HG02970 (cell line): ENCODE measurements around the gene IKZF3.

Source experiments
- ATAC-seq: cut with Tn5 transposase; IDR thresholded peaks from one replicate; pipeline ENCODE4 v1.9.1; 2021; ENCODE audit warnings: mild to moderate bottlenecking, moderate library complexity, moderate number of reproducible peaks; ENCODE audit not compliant: unreplicated experiment, low FRiP score

The IKZF3 gene

DNA sequence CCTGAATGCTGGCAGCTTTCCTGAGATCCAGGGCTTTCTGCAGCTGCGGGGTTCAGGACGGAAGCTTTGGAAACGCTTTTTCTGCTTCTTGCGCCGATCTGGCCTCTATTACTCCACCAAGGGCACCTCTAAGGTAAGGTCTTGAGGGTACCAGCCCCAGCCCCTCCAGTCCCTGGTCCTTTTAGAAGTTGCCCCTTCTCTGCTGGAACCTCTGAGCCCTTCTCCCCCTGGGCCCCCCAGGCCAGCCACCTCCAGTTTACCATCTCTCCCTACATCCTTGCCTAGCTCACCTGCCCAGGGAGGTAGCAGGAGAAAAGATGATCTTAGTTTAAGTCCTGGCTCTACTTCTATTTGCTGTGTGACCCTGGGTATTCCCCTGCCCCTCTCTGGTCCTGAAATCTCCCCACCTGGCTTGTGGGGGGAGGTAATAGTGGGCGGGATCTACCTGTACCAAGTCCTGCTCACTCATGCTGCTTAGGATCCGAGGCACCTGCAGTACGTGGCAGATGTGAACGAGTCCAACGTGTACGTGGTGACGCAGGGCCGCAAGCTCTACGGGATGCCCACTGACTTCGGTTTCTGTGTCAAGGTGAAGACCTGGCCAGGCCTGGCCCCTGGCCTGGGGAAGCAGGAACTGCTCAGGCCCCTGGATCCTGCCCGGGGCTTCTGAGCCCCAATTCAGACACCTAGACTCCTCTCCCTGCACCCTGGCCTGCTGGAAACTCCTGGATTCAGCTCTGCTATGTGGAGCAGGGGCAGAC, 119.9 kb downstream of the IKZF3 start:
- no peak for ATAC-seq

DNA sequence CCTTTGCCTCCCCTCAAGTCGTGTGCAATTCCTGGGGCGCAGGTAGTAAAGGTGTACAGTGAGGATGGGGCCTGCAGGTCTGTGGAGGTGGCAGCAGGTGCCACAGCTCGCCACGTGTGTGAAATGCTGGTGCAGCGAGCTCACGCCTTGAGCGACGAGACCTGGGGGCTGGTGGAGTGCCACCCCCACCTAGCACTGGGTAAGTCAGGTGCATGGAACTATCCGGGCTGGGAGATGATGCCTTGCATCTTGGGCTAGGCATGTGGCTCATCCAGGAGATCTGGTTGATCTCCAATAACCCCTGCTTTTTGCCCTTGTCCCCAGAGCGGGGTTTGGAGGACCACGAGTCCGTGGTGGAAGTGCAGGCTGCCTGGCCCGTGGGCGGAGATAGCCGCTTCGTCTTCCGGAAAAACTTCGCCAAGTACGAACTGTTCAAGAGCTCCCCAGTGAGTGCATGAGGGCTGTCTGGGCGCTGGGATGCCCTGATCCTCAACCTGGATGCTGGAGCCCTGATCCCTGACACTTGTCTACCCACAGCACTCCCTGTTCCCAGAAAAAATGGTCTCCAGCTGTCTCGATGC, 121.2 kb downstream of the IKZF3 start:
- ATAC-seq, result no peak

DNA sequence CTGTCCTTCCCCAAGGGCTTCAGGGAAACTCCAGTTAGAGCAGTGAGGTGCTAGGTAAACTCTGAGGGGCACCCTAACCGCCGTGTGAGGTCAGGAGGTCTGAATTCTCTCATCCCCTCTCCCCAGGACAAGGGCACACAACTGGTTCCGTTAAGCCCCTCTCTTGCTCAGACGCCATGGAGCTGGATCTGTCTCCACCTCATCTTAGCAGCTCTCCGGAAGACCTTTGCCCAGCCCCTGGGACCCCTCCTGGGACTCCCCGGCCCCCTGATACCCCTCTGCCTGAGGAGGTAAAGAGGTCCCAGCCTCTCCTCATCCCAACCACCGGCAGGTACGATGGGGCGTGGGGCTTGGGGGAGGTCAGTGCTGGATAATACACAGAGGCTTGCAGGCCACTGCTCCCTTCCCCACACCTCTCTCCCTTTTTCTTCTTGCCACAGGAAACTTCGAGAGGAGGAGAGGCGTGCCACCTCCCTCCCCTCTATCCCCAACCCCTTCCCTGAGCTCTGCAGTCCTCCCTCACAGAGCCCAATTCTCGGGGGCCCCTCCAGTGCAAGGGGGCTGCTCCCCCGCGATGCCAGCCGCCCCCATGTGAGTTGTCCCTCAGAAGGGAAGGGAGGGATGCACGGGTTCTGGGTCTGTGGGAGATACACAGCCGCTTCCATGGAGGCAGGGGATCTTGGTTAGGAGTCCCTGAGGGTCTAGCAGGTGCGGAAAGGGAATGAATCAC, 121.8 kb downstream of the IKZF3 start:
- no peak for ATAC-seq

DNA sequence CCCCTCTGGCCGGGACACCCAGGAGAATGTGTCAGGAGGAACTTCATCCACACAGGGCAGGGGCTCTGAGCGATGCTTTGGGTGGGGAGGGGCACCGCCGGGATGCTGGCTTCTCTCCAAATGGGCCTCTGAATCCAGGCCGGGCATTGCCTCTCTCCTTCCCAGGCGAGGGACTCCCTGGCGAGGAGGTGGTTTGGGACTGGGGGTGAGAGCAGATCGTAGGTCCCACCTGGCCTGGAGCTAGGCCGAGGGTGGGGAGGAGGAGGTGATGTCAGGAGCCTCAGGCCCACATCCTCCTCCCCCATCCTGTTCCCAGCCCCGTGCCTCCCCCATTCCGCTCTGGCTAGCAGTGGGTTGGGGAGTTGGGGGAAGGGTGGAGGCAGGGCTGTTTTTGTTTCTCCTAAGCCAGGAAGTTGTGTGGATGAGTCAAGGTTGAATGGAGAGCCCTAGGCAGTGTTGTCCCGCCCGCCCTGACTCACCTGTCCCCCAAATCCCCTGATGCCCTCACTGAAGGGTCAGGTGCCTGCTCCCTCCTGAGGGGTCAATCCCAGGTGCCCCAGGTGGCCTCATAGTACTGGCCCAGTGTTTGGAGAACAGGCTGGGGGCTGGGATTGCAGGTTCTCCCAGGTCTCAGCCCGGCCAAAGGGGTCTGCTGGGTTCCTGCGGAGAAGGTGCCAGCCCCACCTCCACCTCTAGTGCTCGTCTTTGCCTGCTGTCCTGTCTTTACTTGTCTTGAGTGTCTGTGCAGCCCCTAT, 123.6 kb downstream of the IKZF3 start:
- no peak for ATAC-seq

DNA sequence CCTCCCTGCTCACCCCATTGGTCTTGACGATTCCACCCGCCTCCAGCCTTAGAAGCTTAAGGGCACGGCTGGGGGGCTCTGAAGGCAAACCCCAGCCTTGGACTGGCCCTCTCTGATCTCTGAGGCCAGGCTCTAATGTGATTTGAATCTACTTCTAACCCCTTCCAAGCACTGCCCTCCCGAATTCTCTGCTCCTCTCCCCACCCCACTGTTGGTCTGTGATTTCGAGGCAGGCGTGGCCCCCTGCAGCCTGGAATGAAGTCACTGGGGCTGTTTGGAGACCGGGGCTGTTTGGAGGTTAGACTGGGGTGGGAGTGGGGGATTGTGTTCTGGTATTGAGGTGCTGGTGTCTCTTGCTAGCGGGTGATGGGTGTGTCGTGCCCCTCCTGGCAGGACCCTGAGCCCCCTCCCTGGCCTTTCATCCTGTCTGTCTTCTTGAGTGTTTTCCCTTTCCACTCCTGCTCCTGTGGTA, 124.2 kb downstream of the IKZF3 start:
- ATAC-seq, result no peak

DNA sequence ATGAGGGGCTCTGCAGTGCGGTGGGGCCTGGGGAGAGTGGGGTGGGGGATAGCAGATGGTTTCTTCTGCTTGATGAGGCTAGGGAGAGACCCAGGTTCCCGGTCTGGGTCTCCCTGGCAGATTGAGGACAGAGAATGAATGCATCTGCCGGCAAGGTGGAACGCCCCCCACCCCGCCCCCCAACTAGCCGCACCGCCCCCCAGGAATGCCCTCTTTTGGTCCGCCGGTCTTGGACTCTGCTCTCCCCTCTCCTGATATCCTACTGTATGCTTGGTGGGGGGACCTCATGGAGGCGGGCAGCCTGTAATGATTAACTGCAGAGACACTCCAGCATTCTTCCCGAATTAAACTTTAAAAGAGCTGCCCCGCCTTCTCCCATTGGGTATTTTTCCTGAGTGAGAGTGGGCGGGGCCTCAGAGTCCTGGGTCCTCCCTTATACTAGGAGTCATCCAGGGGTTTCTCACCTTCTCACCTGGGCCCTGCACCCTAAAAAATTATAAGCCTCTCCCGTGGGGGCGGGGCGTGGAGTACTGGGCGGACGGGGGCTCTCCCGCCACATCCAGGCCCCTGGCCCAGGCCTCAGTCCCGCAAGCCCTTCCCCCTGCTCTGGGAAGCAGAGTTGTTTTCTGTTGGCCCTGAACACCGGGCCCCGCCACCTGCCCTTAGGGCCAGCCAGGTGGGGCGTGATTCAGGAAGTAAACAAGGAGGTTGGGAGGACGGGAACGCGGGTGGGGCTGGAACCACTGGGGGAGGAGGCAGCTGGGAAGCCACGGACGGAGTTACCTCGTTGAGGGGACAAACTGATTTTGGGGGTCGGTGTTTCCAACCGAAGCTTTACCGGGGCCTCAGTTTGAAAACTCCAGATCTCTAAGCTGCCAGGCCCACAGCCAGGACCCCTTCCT, 124.9 kb downstream of the IKZF3 start:
- no peak for ATAC-seq

DNA sequence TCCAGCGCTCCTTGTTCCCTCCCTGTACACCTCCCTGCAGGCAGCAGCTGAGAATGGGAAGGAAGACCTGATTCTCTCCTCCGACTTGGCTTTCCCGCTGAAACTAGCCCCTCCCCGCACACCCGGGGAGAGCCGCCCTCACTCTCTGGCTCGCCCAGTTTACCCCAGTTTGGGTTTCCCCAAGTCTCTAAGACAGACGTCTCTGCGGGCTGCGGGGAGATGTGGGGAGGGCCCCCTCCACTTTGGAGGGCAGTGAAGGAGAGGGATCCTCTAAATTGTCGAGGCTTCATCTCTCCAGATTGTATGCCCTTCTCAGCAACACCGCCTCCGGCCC, 125.6 kb downstream of the IKZF3 start:
- ATAC-seq, result no peak

DNA sequence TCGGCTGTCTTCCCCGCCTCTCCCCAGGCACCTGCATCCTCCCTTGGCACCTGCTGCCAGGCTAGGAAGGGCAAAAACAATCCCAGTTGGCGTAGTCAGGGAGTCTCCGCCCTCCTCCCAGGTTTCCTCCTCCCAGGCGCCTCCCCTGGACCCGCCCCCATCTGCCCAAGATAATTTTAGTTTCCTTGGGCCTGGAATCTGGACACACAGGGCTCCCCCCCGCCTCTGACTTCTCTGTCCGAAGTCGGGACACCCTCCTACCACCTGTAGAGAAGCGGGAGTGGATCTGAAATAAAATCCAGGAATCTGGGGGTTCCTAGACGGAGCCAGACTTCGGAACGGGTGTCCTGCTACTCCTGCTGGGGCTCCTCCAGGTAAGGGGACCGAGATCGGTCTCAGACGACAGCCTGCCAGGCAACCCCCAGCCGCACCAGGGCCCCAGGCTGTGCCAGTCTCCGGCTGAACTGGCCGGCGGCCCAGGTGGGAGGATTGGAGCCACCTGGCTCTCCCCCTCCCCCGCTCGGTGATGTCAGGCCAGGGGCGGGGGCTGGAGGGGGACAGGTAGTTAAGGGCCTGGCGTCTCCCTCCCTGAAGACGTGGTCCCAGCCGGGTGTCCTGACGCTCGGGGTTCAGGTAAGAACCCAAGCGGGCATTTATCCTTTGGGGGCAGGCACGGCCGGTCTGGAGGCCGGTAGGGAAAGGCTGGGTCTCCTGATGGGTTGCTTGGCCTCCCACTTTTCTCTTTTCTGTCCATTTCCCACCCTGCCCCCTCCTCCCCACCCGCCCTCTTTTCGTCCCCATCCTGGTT, 126.1 kb downstream of the IKZF3 start, which contains the start of gene GRB7:
Gene GRB7 (plus strand): TSS at position 179 of the 808 bp plus-strand sequence. CDS start 4,364 bp downstream, outside the sequence.
- no peak for ATAC-seq

DNA sequence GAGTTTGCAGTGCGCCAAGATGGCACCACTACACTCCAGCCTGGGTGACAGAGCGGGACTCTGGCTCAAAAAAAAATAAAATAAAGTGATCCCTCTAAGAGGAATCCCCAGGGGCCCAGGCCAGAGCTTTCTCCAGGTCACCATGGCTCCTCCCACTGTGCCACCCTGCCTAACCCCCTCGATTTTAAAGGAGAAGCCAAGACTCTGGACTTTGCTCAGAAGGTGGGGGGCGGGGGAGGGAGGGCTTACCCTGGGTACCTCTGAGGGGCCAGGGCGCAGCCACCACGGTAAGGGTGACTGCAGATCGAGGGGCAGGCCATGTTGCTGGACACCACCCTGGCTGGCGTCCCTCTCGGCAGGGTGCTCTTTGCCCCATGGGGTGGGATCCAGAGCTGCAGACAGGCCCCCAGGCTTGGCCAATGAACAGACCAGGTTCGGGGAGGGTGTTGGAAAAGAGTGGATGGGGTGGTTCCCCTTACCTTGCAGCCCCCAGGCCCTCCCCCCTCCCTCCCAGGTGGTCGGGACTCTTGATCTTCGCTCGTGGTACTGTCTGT, 126.8 kb downstream of the IKZF3 start:
- ATAC-seq, result no peak

DNA sequence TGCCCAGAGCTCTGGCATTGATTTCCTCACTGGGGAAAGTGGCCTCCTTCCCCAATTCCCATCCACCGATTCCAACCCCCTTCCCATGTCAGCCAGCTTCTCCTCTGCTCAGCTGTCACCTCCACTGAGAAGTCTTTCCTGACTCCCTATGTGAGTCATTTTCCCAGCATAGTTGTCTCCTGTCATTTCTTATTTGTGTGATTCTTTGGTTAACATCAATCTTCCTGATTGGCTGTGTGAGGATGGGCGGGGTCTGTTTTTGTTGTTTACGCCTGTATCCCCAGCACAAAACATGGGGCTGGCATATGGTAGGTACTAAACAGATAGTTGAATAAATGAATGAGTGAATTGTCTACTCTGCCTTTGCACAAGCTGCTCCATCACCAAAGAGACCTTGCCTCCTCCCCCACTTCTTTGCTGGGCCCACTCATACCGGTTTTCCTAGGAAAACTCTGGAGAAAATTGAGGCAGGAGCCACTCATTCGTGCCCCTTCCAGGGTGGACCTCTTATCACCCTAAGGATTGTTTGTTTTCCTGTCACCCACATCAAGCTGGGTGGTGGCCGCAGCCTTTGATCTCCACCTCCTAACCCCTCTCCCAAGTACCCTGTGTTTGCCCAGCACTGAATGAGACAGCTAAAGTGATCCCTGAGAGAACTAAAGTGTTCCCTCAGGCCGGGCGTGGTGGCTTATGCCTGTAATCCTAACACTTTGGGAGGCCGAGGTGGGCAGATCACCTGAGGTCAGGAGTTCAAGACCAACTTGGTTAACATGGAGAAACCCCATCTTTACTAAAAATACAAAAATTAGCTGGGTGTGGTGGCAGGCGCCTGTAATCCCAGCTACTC, 127.6 kb downstream of the IKZF3 start:
- no peak for ATAC-seq

DNA sequence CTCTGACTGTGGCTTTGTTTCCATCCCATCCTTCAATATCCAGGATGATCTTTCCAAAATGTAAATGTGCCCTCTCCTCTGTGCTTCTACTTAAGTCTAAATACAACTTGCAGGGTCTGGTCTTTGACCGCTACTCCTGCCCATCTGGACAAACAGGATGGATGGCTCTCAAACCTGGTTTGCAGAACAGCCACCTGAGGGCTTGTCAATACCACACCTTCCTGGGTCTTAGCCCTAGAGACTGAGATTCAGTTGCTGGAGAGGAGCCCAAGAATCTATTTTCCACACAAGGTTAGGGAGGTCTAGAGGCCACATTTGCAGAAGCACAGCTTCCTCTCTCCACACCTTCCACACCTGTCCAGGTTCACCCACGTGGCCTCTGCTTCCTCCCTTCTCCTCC, 128.2 kb downstream of the IKZF3 start:
- no peak for ATAC-seq

DNA sequence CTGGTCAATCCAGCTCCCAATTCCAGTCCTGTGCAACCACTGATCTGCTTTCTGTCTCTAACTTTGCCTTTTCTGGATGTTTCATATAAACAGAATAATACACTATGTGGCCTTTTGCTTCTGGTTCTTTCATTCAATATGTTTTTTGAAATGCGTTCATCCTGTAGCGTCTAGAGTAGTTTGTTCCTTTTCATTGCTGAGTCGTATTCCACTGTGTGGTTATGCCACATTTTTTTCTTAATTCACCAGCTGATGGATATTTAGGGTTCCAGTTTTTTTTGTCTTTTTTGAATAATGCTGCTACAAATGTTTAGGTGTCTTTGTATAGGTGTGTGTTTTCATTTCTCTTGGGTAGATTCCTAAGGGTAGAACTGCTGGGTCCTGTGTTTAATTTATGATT, 131.5 kb downstream of the IKZF3 start:
- no peak for ATAC-seq

DNA sequence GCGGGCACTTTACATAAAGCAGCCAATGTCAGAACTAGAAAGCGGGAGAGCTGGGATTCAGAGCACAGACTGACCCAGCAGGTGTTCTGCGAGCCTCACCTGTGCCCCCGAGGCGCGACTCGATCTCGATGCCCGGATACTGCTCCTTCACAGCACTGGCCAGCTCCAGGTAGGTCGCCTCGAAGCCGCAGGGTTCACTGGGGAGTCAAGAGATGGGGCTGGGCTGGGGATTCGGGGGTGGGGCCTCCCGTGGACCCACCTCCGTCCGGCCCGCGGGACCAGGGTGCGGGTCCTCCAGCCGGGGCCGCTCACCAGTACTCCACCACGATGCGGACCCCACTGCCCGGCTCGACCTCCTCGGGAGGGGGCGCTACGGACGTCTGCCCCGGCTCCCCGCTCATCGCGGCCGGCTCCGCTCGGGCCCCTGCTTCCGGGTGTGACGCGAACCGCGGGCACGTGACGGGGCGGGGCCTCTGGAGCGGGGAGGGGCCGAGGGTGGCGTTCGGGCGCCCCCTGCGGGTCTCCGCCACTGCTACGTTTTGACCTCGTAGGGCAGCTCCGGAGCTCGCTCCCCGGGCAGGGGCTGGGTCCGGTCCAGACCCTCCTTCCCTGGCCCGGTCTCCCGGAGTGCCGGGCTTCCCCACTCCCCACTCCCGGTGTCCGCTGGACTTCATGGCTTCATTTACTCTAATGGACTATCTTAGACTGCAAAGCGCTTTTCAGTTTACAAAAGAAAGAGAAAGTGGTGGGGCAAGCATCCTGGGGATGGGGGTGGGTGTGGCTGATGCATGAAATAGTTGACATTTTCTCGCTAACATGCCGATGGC, 133.8 kb downstream of the IKZF3 start, which contains the start of gene MIEN1:
Gene MIEN1 (minus strand): TSS at position 438 of the 827 bp plus-strand sequence. CDS start 37 bp downstream, at position 401.
- ATAC-seq, result peak; percentile 84

DNA sequence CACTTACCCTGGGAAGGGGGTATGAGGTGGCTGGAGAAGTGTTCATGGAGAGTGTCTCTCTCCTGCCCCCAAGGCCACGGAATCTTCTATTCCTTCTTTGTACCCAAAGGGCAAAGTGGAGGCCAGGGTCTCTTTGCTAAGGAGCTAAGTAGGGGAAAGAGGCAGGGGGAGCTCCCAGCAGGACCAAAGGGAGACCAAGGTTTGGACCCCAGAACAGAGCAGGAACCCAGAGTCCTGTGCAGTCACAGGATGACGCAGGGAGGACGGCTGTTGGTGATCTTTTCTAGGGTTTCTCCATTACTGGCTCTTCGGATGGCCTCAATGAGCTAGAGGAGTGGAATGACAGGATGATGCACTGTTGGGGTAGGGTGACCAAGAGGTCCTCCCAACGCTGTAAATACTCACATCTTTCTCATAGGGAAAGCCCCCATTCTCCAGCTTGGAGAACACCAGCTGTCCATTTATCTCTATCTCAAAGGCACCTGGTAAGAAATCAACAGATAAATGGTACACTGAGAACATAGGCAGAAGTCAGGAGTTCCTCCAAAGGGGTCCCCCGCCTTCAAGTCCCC, 134.7 kb downstream of the IKZF3 start:
- no peak for ATAC-seq

DNA sequence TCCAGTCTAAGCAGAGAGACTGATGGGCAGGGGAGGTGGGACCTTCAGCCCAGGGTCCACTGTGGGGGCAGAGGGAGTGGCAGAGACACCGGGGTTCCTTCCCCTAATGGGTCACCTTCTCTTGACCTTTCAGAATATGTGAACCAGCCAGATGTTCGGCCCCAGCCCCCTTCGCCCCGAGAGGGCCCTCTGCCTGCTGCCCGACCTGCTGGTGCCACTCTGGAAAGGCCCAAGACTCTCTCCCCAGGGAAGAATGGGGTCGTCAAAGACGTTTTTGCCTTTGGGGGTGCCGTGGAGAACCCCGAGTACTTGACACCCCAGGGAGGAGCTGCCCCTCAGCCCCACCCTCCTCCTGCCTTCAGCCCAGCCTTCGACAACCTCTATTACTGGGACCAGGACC, 136.6 kb downstream of the IKZF3 start:
- ATAC-seq, result no peak

DNA sequence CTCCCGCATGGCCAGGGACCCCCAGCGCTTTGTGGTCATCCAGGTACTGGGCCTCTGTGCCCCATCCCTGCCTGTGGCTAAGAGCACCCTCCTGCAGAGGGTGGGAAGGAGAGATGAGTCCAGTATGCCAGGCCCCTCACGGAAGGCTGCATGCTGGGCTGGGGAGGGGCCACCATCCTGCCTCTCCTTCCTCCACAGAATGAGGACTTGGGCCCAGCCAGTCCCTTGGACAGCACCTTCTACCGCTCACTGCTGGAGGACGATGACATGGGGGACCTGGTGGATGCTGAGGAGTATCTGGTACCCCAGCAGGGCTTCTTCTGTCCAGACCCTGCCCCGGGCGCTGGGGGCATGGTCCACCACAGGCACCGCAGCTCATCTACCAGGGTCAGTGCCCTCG, 137.5 kb downstream of the IKZF3 start:
- ATAC-seq, result no peak
